Heart left ventricle (tissue), 13 donors: ENCODE results near the gene ARRDC4.

Experiments
- POLR2A ChIP-seq, 2 donors: fragments of 450-650 bp; IDR thresholded peaks; one replicate each; pipeline ENCODE4 v1.6.1; 2017; ENCODE audit warnings: antibody characterized with exemption in 2 of 2, mild to moderate bottlenecking in 2 of 2, moderate library complexity in 2 of 2
- TF ChIP-seq, protein P1 (sequence below), 12 donors: fragments of 200-600 bp; sonication (generic) in 4 of 12; IDR thresholded peaks; one replicate each; pipeline versions ENCODE4 v1.5.0 to v1.8.0; 2018 to 2022; ENCODE audit warnings: antibody characterized with exemption in 12 of 12, mild to moderate bottlenecking in 5 of 12
- donor health status: ischemic (EF 13 %, LVEDD 7.1; RV severe dilation, severe dysfunction).
- donor health status: DM: no; HTN: yes; CAD: no.
- donor health status: DM: no; HTN: no; CAD: no.
- donor health status: ischemic (EF 25% LVEDD 6.9; RV normal size, moderate dysfunction).
- donor health status: ischemic (EF 25% LVEDD 5.7; RV mildly dilated, moderate dysfunction).
- donor health status: ischemic (EF 35%, LVEDD 5.7; RV mildly dilated, moderate dysfunction).
- donor health status: nonischemic (EF 11% LVEDD 7.7; RV severe dilation, severe dysfunction).
- donor health status: DM: yes; HTN: yes; CAD: no.
- donor health status: PGD.
- donor health status: ischemic (EF 29% LVEDD 5.4; RV normal size, mild dysfunction).
- donor health status: nonischemic (EF 23%, LVEDD 6.1; RV moderate dilation, normal function).

DNA sequence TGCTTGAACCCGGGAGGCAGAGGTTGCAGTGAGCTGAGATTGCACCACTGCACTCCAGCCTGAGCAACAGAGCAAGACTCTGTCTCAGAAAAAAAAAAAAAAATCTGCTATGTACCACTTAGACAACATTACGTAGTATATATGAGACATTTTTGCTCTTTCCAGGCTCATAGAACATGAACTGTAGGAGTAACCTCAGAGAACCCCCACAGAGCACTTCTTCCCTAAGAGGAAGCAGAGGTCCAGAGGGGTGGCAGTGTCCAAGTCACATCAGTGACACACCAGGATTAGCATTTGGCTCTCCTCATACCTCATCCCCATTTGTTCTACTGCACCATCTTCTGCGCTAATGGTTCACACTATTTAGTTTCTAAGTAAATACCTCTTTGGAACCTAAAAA lies 33.7 kb downstream of the ARRDC4 start:
- TF ChIP-seq, protein P1, sequence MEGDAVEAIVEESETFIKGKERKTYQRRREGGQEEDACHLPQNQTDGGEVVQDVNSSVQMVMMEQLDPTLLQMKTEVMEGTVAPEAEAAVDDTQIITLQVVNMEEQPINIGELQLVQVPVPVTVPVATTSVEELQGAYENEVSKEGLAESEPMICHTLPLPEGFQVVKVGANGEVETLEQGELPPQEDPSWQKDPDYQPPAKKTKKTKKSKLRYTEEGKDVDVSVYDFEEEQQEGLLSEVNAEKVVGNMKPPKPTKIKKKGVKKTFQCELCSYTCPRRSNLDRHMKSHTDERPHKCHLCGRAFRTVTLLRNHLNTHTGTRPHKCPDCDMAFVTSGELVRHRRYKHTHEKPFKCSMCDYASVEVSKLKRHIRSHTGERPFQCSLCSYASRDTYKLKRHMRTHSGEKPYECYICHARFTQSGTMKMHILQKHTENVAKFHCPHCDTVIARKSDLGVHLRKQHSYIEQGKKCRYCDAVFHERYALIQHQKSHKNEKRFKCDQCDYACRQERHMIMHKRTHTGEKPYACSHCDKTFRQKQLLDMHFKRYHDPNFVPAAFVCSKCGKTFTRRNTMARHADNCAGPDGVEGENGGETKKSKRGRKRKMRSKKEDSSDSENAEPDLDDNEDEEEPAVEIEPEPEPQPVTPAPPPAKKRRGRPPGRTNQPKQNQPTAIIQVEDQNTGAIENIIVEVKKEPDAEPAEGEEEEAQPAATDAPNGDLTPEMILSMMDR (IDR thresholded peaks at IDR 0.05): no peak
- TF ChIP-seq POLR2A (IDR thresholded peaks at IDR 0.05): no peak
